TTC549 (cell line): Measurements from ENCODE around the gene ARHGEF7.

Experiments
- FAIRE-seq: peaks from 2 replicates; lab custom pipeline; 2012; peaks lifted over from hg19 to GRCh38; lab: Jason Lieb, UNC

The ARHGEF7 gene

GRCh38 chr13:111304603-111305289 lies 189.6 kb downstream of the ARHGEF7 start:
- FAIRE-seq, result no peak

GRCh38 chr13:111312944-111313590 lies 198.0 kb downstream of the ARHGEF7 start:
- no peak for FAIRE-seq

GRCh38 chr13:111313911-111314425 lies 198.9 kb downstream of the ARHGEF7 start:
- FAIRE-seq, result no peak

GRCh38 chr13:111314852-111315251 lies 199.7 kb downstream of the ARHGEF7 start:
- no peak for FAIRE-seq

GRCh38 chr13:111315347-111315995 lies 200.4 kb downstream of the ARHGEF7 start:
- no peak for FAIRE-seq

GRCh38 chr13:111316161-111316730 lies 201.1 kb downstream of the ARHGEF7 start:
- FAIRE-seq, result no peak

- no peak for FAIRE-seq
These were observed 202.0 kb downstream of the ARHGEF7 start for GRCh38 chr13:111317042-111317550.

GRCh38 chr13:111317571-111318345 lies 202.6 kb downstream of the ARHGEF7 start:
- no peak for FAIRE-seq

GRCh38 chr13:111318386-111318785 lies 203.3 kb downstream of the ARHGEF7 start:
- FAIRE-seq, result no peak

GRCh38 chr13:111319521-111319920 lies 204.4 kb downstream of the ARHGEF7 start:
- FAIRE-seq, result no peak

GRCh38 chr13:111319998-111320911 lies 205.1 kb downstream of the ARHGEF7 start, which contains the start of gene TEX29:
Gene TEX29, plus strand, starts transcription at chr13:111320642. Its CDS starts 249 bp downstream, at chr13:111320891.
- no peak for FAIRE-seq

- no peak for FAIRE-seq
These were observed 207.1 kb downstream of the ARHGEF7 start for GRCh38 chr13:111322001-111322915.

- FAIRE-seq, result no peak
These were observed 207.8 kb downstream of the ARHGEF7 start for GRCh38 chr13:111322916-111323331.

GRCh38 chr13:111323549-111323948 lies 208.4 kb downstream of the ARHGEF7 start:
- FAIRE-seq, result no peak

GRCh38 chr13:111323950-111324651 lies 209.0 kb downstream of the ARHGEF7 start:
- FAIRE-seq, result no peak

- FAIRE-seq, result no peak
These were observed 209.6 kb downstream of the ARHGEF7 start for GRCh38 chr13:111324736-111325135.

GRCh38 chr13:111325146-111325890 lies 210.2 kb downstream of the ARHGEF7 start:
- FAIRE-seq, result no peak
